IMR-90 (cell line): ENCODE data around the gene GPSM1.

Experiments used
- BHLHE40 ChIP-seq: fragments of 150-350 bp; IDR thresholded peaks from 2 replicates; pipeline ENCODE4 v1.6.1; 2016; ENCODE audit warnings: mild to moderate bottlenecking, low read depth, low read length
- CEBPB ChIP-seq: IDR thresholded peaks from 2 replicates; pipeline ENCODE4 v1.6.1; 2012; ENCODE audit warnings: low read depth, low read length, improper control_type of control experiment
- CTCF ChIP-seq: conservative IDR thresholded peaks from 2 replicates; pipeline ENCODE4 v1.5.1; 2012; ENCODE audit warnings: mild to moderate bottlenecking, low read depth, low read length, improper control_type of control experiment
- FOS ChIP-seq: fragments of 150-350 bp; IDR thresholded peaks from 2 replicates; pipeline ENCODE4 v1.6.1; 2016; ENCODE audit warnings: low read depth, low read length
- MAFK ChIP-seq: IDR thresholded peaks from 2 replicates; pipeline ENCODE4 v1.6.1; 2012; ENCODE audit warnings: low read depth, low read length, improper control_type of control experiment
- MAZ ChIP-seq: IDR thresholded peaks from 2 replicates; pipeline ENCODE4 v1.6.1; 2012; ENCODE audit warnings: low read depth, mild to moderate bottlenecking, low read length, improper control_type of control experiment, moderate library complexity, borderline replicate concordance
- MXI1 ChIP-seq: IDR thresholded peaks from 2 replicates; pipeline ENCODE4 v1.6.1; 2012; ENCODE audit warnings: low read depth, mild to moderate bottlenecking, low read length, moderate library complexity, borderline replicate concordance
- NFE2L2 ChIP-seq: fragments of 150-350 bp; IDR thresholded peaks from 2 replicates; pipeline ENCODE4 v1.6.1; 2016; ENCODE audit warnings: low read depth, mild to moderate bottlenecking, low read length
- POLR2A ChIP-seq: IDR thresholded peaks from 2 replicates; pipeline ENCODE4 v1.6.1; 2012; ENCODE audit warnings: mild to moderate bottlenecking, low read depth, low read length
- RAD21 ChIP-seq: IDR thresholded peaks from 2 replicates; pipeline ENCODE4 v1.6.1; 2012; ENCODE audit warnings: low read length, improper control_type of control experiment
- RCOR1 ChIP-seq: IDR thresholded peaks from 2 replicates; pipeline ENCODE4 v1.6.1; 2012; ENCODE audit warnings: mild to moderate bottlenecking, low read length, improper control_type of control experiment; ENCODE audit not compliant: insufficient replicate concordance
- RFX5 ChIP-seq: IDR thresholded peaks from 2 replicates; pipeline ENCODE4 v1.8.0; 2012; ENCODE audit warnings: low read depth, mild to moderate bottlenecking, low read length, moderate library complexity
- SMC3 ChIP-seq: fragments of 150-350 bp; IDR thresholded peaks from 2 replicates; pipeline ENCODE4 v1.6.1; 2016; ENCODE audit warnings: low read depth, mild to moderate bottlenecking, antibody characterized with exemption, low read length, moderate library complexity
- USF2 ChIP-seq: fragments of 150-350 bp; IDR thresholded peaks from 2 replicates; pipeline ENCODE4 v1.6.1; 2017; ENCODE audit warnings: mild to moderate bottlenecking, antibody characterized with exemption, low read length, low read depth

- TF ChIP-seq CTCF (no peak), USF2 (no peak), RCOR1 (no peak), POLR2A (no peak), MAZ (no peak), MXI1 (no peak), RFX5 (no peak), BHLHE40 (no peak), RAD21 (no peak), FOS (no peak), MAFK (no peak), SMC3 (no peak), NFE2L2 (no peak), CEBPB (no peak)
Observed at GRCh38 chr9:136314056-136314416, 13.3 kb upstream of the GPSM1 start.
